ENCODE data around the gene NDUFAF2. TPM values are rescaled to one million over a fixed set of nuclear protein-coding genes. Genes with fewer than 3 reads are reported as not detected.

Gene NDUFAF2
- total and polyA plus RNA-seq, 2 experiments from 2014 or later = 28.8 to 51.2 TPM

GRCh38 chr5:61097465-61097864 is 152.5 kb downstream of the NDUFAF2 start:
- no peak for TF ChIP-seq CTCF (IDR thresholded peaks at IDR 0.05; ENCODE audit: low read depth, low read length)
- no peak overlapping the region for H3K4me3 ChIP-seq

GRCh38 chr5:61098251-61098995 is 153.4 kb downstream of the NDUFAF2 start:
- TF ChIP-seq CTCF (IDR thresholded peaks at IDR 0.05; ENCODE audit: low read depth, low read length) = no peak
- DNase-seq (ENCODE audit: low read depth in 1 of 2, low spot score in 1 of 2) = peak in 1 of 2 donors; percentile 2
- H3K27me3 ChIP-seq = no peaks in the 10 kb centered on the region
- no peaks in the 10 kb centered on the region for H3K4me1 ChIP-seq (ENCODE audit: low read depth)
- H3K27ac ChIP-seq = no peak overlapping the region
- H3K36me3 ChIP-seq = peaks cover 4% of the 10 kb centered on the region
- no peak overlapping the region for H3K4me3 ChIP-seq
- H3K9me3 ChIP-seq (ENCODE audit: low read depth) = no peaks in the 10 kb centered on the region

More at GRCh38 chr5:61097465-61097864, 152.5 kb downstream of the NDUFAF2 start:
- no peak for DNase-seq (ENCODE audit: low read depth in 1 of 2, low spot score in 1 of 2)
- Histone ChIP-seq H3K9me3 (ENCODE audit: low read depth) (no peaks in the 10 kb centered on the region), H3K27ac (no peak overlapping the region), H3K27me3 (no peaks in the 10 kb centered on the region), H3K4me1 (ENCODE audit: low read depth) (no peaks in the 10 kb centered on the region), H3K36me3 (peaks cover 4% of the 10 kb centered on the region)

GRCh38 chr5:61100437-61100836 is 155.4 kb downstream of the NDUFAF2 start:
- Histone ChIP-seq H3K27me3 (no peaks in the 10 kb centered on the region), H3K36me3 (peaks cover 4% of the 10 kb centered on the region), H3K27ac (no peak overlapping the region), H3K9me3 (ENCODE audit: low read depth) (no peaks in the 10 kb centered on the region), H3K4me3 (no peak overlapping the region), H3K4me1 (ENCODE audit: low read depth) (no peaks in the 10 kb centered on the region)
- no peak for TF ChIP-seq CTCF (IDR thresholded peaks at IDR 0.05; ENCODE audit: low read depth, low read length)
- DNase-seq (ENCODE audit: low read depth in 1 of 2, low spot score in 1 of 2) = no peak

- Histone ChIP-seq H3K27me3 (no peaks in the 10 kb centered on the region), H3K36me3 (no peaks in the 10 kb centered on the region), H3K4me1 (ENCODE audit: low read depth) (no peaks in the 10 kb centered on the region), H3K4me3 (no peak overlapping the region), H3K9me3 (ENCODE audit: low read depth) (no peaks in the 10 kb centered on the region), H3K27ac (no peak overlapping the region)
- no peak for TF ChIP-seq CTCF (IDR thresholded peaks at IDR 0.05; ENCODE audit: low read depth, low read length)
- DNase-seq (ENCODE audit: low read depth in 1 of 2, low spot score in 1 of 2) = no peak
Observed at GRCh38 chr5:61114441-61114840, 169.4 kb downstream of the NDUFAF2 start.

GRCh38 chr5:61115968-61116367 is 171.0 kb downstream of the NDUFAF2 start:
- H3K4me3 ChIP-seq = no peak overlapping the region
- no peaks in the 10 kb centered on the region for H3K9me3 ChIP-seq (ENCODE audit: low read depth)
- H3K27me3 ChIP-seq = no peaks in the 10 kb centered on the region
- DNase-seq (ENCODE audit: low read depth in 1 of 2, low spot score in 1 of 2) = no peak
- no peak for TF ChIP-seq CTCF (IDR thresholded peaks at IDR 0.05; ENCODE audit: low read depth, low read length)
- no peak overlapping the region for H3K27ac ChIP-seq
- H3K4me1 ChIP-seq (ENCODE audit: low read depth) = no peaks in the 10 kb centered on the region
- no peaks in the 10 kb centered on the region for H3K36me3 ChIP-seq
